ENCODE measurements around the gene PSMD11.

Gene PSMD11

GRCh38 chr17:32489320-32490100, 45.2 kb downstream of the PSMD11 start:
- no peak for DNase-seq (ENCODE audit: low read depth in 2 of 2, low spot score in 1 of 2)

GRCh38 chr17:32490101-32490482, 45.8 kb downstream of the PSMD11 start:
- no peak for DNase-seq (ENCODE audit: low read depth in 2 of 2, low spot score in 1 of 2)

GRCh38 chr17:32491371-32492263, 47.3 kb downstream of the PSMD11 start:
- DNase-seq (ENCODE audit: low read depth in 2 of 2, low spot score in 1 of 2) = no peak

- DNase-seq (ENCODE audit: low read depth in 2 of 2, low spot score in 1 of 2) = no peak
These were observed 47.9 kb downstream of the PSMD11 start for GRCh38 chr17:32492264-32492589.

GRCh38 chr17:32492648-32493289, 48.5 kb downstream of the PSMD11 start:
- DNase-seq (ENCODE audit: low read depth in 2 of 2, low spot score in 1 of 2) = no peak

DNA sequence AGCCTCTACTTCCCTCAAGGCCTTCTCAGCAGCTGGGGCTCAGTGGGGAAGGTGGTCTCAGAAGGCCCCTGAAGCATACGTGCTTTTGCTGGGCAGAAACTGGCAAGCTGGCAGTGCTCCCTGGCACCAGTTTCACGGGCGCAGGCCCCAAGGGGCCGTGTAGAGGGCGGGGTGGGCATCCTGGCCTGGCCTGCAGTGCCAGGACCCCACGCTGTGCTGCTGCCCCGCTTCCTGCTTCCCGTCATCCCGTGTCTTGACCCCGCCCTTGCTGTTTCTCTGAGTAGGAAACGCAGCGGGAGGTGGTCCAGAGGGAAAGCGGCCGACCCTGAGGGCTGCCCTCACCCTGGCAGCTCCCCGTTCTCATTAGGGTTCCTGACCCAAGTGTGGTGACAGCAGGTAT, 49.3 kb downstream of the PSMD11 start:
- no peak for DNase-seq (ENCODE audit: low read depth in 2 of 2, low spot score in 1 of 2)

GRCh38 chr17:32493976-32494513, 49.7 kb downstream of the PSMD11 start:
- no peak for DNase-seq (ENCODE audit: low read depth in 2 of 2, low spot score in 1 of 2)

GRCh38 chr17:32494621-32495358, 50.5 kb downstream of the PSMD11 start:
- no peak for DNase-seq (ENCODE audit: low read depth in 2 of 2, low spot score in 1 of 2)

GRCh38 chr17:32495359-32496231, 51.3 kb downstream of the PSMD11 start:
- DNase-seq (ENCODE audit: low read depth in 2 of 2, low spot score in 1 of 2) = no peak

DNA sequence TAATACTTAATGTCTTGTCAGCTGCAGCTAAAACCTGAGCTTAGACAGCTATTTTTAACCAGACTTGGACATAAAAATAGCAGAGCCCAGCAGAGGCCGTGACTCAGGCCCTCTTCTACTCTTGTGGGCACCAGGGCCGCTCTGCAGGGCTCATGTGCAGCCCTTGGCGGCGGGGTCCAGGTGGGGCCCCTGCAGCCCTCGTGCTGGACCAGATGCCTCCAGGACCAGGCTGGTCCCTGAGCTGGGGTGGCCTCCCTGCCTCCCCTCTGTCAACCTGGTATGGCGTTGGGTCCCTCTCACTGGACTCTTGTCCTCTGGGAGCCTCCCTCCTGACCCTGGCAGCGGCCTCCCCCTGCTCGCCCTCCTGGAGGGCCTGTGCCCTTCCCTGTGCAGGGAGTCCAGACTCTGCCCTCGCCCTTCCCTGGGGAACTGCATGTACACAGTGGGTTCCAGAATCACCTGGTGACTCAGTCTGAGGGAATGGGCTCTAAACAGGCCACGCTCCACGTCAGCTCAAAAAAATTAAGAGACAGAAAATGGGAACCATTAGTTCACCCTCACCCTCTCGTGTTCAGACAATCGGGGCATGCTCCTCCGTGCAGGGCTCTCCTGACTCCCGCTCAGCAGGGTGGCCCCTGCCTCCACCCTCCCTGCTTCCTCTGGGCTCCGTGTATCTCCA, 52.2 kb downstream of the PSMD11 start:
- no peak for DNase-seq (ENCODE audit: low read depth in 2 of 2, low spot score in 1 of 2)

DNA sequence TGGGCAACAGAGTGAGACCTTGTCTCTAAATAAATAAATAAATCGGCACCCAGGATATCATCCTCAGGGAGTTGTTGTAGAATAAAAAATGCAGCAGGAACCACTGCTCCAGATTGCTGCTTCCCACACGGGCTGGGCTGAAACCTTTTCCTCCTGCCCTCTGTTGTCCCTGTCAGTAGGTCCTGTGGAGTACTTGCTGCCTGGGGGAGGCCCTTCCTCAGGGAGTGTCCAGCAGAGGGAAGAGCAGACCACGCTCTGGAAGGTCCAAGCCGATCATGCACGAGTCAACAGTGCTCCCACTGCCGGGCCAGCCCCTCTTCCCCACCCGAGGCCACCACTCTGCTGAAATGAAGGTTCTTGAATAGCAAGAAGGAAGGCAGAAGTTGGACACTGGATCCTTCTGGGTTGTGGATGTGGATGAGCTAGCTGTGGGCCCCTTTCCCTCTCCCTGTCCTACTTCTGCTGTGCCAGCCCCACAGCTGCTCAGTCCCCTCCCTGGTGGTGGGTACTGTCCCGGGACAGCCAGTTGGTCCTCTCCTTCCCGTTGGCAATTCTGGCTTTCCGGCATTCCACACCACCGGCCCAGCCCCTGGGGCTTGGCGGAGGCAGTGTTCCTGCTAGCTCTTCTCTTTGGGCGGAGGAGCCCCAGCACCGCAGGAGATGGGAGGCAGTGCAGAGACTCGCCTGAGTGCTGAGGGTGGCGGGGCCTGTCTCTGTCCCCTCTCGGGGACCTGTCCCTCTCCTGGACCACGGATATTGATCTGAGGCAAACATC, 53.3 kb downstream of the PSMD11 start:
- no peak for DNase-seq (ENCODE audit: low read depth in 2 of 2, low spot score in 1 of 2)

DNA sequence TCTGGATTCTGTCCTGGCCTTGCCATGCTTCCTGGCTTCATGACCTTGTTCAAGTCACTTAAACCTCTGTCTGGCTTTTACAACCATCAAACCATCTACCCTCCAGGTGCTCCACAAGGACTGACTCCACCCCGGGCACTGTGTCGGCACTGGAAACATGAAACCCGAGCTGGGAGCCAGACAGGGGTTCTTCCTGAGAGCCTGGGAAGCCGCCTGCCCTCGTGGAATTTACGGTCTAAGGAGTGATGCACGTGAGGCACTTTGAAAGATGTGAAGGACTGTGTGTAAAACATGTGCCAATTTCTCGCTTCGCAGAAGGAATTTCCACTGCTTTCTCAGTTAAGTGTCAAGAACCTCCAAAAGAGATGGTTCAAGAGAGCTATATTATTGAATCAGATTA, 54.1 kb downstream of the PSMD11 start:
- DNase-seq (ENCODE audit: low read depth in 2 of 2, low spot score in 1 of 2) = no peak

- no peak for DNase-seq (ENCODE audit: low read depth in 2 of 2, low spot score in 1 of 2)
These were observed 57.7 kb downstream of the PSMD11 start for GRCh38 chr17:32502013-32502412.

GRCh38 chr17:32502710-32503109, 58.4 kb downstream of the PSMD11 start:
- DNase-seq (ENCODE audit: low read depth in 2 of 2, low spot score in 1 of 2) = no peak

DNA sequence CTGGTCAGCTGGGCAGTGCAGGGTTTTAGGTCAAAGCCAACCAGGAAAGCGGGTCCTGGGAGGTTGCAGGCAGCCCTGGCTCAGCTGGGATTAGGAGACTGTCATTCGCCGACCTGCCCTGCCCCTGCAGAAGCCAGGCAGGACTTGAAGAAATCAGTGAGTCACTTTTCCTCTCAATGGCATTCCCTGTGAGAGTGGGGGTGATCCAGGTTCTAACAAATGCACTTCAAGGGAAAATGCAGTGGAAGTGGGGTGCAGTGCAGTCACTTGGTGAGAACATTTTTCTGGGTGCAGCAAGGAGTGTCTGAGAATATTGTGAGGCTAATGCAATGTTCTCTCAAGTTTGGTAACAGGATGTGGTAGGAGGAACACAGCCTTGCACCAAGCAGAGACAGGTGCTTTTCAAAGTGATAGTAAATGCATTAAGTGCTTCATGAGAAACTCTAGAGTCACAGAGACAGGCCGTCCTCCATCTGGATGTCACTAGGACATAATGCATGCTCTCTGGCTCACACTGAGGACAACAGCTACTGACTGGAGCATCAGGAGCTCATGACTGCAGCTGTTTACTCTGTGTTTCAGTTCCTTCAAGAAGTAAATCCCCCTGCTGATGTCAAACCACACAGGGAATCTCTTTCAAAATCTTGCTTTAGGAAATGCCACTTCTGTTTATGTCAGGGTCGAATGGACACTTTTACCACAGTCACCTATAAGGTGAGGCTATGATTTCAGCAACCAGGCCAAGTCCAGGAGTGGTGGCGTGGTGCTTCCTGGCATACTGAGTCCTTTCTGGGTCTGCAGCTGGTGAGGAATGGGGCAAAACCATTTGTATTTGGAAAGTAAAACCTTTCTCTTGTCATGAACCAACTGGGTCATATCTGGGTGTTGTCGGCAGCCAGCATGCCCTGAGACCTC, 59.2 kb downstream of the PSMD11 start:
- no peak for DNase-seq (ENCODE audit: low read depth in 2 of 2, low spot score in 1 of 2)

GRCh38 chr17:32504166-32504990, 60.1 kb downstream of the PSMD11 start:
- no peak for DNase-seq (ENCODE audit: low read depth in 2 of 2, low spot score in 1 of 2)

DNA sequence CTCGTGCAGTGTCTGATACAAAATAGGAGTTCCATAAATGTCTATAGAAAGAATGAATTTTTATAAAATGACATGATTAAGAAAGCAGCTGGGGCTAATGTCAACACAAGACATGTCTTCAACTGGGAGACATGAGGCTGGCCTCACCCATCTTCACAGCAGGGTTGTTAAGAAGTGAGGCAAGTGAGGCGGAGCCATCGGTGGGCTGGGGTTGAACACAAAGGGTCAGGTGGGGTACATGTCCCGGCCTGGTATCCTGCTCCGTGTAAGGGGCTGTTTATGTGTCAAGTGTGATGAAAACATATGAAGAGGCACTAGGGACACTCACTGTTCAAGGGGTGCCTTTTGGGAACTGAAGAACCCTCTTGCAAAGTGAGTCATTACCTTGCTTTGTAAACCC, 64.6 kb downstream of the PSMD11 start:
- no peak for DNase-seq (ENCODE audit: low read depth in 2 of 2, low spot score in 1 of 2)

Data from stimulated activated CD8-positive, alpha-beta memory T cell treated with anti-CD3 and anti-CD28 coated beads, Interleukin-4, amount 100 ng/mL, for 4 hours (primary cell).